ENCODE data around the gene CBLB. TPM values are rescaled to one million over a fixed set of nuclear protein-coding genes. Genes with fewer than 3 reads are reported as not detected.

CBLB gene
- polyA plus RNA-seq (2013): 244 and 249 TPM in 2 replicates

DNA sequence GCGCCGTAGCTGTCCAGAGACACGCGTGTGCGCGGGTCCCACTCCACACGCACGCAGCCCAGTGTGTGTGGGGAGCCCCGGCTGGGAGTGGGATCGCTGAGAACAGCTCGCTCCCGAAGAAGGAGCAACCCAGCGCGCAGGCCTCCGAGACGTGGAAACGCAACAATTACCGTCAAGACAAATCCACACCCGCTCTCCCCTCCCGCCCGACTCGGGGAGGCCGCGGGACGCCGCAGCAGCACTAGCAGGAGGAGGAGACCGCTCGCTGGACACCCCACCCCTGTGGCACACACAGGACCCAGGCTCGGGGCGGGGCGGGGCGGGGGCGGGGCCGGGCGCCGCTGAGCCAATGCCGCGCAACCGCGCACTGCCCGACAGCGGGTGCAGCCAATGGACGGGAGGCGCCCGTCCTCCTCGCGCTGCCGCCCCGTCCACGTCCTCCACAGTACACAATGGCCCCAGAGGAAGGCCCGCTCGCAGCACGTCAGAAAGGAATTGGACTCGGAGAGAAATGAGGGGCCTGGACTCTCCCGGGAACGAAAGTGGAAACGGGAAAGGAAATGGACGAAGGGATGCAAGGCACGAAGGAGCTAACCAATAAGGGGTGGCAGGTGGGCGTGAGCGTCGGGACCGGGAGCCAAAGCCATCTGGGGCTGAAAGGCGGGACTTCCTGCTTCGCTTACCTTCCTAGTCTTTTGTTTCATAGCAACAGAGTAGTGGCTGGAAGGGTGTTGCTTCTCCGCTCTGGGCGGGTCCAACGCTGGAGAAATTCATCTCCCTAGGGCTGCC, at the start of gene CBLB:
Gene CBLB, minus strand, starts transcription at position 271 of the 789 bp plus-strand sequence. CDS start 1,435 bp downstream, outside the sequence.
- Histone ChIP-seq H4K91ac (ENCODE audit: low read depth, low read length) (peak within 1 kb of the TSS; percentile 95), H3K18ac (ENCODE audit: low read length) (peak within 1 kb of the TSS; percentile 94), H3K9ac (ENCODE audit: low read length) (peak within 1 kb of the TSS; percentile 99), H3K14ac (ENCODE audit: low read length) (peak within 1 kb of the TSS; percentile 95), H2AK5ac (ENCODE audit: low read length) (peak within 1 kb of the TSS; percentile 34), H3K4me2 (ENCODE audit: low read length) (peak within 1 kb of the TSS; percentile 86), H2BK120ac (ENCODE audit: insufficient read depth, low read length, poor library complexity) (peak within 1 kb of the TSS; percentile 79), H3K4ac (ENCODE audit: low read depth, low read length) (peak within 1 kb of the TSS; percentile 92), H3K9me3 (ENCODE audit: insufficient read depth, low read depth, low read length) (no peaks in the 10 kb centered on the region), H2BK12ac (ENCODE audit: low read length) (peak within 1 kb of the TSS; percentile 23), H3K79me2 (ENCODE audit: control insufficient read depth, insufficient read depth, low read length, poor library complexity) (peaks cover 10% of the 10 kb centered on the region), H4K12ac (ENCODE audit: low read depth, low read length) (peak within 1 kb of the TSS; percentile 72), H2BK5ac (ENCODE audit: low read depth, low read length, poor library complexity) (peak within 1 kb of the TSS; percentile 91), H2AFZ (ENCODE audit: insufficient read depth, low read length, poor library complexity) (peak within 1 kb of the TSS; percentile 57), H3K27ac (ENCODE audit: low read depth, low read length) (peak within 1 kb of the TSS; percentile 86), H3K4me3 (ENCODE audit: low read depth, low read length) (peak within 1 kb of the TSS; percentile 96), H3K79me1 (ENCODE audit: low read length) (peaks cover 14% of the 10 kb centered on the region), H3K36me3 (ENCODE audit: control insufficient read depth in 1 of 2, insufficient read depth in 2 of 2, low read length in 2 of 2) (no peaks in the 10 kb centered on the region), H3K23ac (ENCODE audit: low read length) (no peak within 1 kb of the TSS), H3K4me1 (ENCODE audit: control insufficient read depth in 1 of 2, insufficient read depth in 2 of 2, low read length in 2 of 2) (peaks cover 0 to 2% of the 10 kb centered on the region in 2 experiments), H3K27me3 (ENCODE audit: insufficient read depth, low read length) (no peaks in the 10 kb centered on the region), H4K8ac (ENCODE audit: low read depth, low read length) (peak within 1 kb of the TSS; percentile 92)
- no CpG with 5 or more reads among the region's 68 CpGs for WGBS (ENCODE audit: extremely low coverage, insufficient coverage, insufficient read length)
- peak; percentile 96 to 97 for DNase-seq

DNA sequence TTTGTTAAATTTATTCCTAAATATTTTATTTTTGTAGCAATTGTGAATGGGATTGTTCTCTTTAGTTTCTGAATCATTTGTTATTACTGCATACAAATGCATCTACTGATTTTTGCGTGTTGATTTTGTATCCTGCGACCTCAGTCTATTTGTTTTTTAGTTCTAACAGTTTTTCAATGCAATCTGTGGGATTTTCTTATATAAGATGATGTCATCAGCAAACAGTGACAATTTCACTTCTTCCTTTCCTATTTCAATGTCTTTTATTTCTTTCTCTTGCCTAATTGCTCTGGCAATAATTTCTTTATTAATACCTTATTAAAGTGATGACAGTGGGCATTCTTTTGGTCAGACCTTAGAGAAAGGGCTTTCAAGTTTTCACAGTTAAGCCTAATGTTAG, 48.0 kb upstream of the CBLB start:
- no peak overlapping the region for H2BK12ac ChIP-seq (ENCODE audit: low read length)
- no peak overlapping the region for H2BK5ac ChIP-seq (ENCODE audit: low read depth, low read length, poor library complexity)
- H3K79me1 ChIP-seq (ENCODE audit: low read length): no peaks in the 10 kb centered on the region
- no peak overlapping the region for H3K18ac ChIP-seq (ENCODE audit: low read length)
- DNase-seq: no peak
- H2AK5ac ChIP-seq (ENCODE audit: low read length): no peak overlapping the region
- no peak overlapping the region for H3K4me3 ChIP-seq (ENCODE audit: low read depth, low read length)
- no peak overlapping the region for H3K4me2 ChIP-seq (ENCODE audit: low read length)
- no peak overlapping the region for H3K27ac ChIP-seq (ENCODE audit: low read depth, low read length)
- WGBS (ENCODE audit: extremely low coverage, insufficient coverage, insufficient read length): no CpG with 5 or more reads among the region's 2 CpGs
- no peak overlapping the region for H4K91ac ChIP-seq (ENCODE audit: low read depth, low read length)
- H2AFZ ChIP-seq (ENCODE audit: insufficient read depth, low read length, poor library complexity): no peak overlapping the region
- no peak overlapping the region for H4K12ac ChIP-seq (ENCODE audit: low read depth, low read length)
- H4K8ac ChIP-seq (ENCODE audit: low read depth, low read length): no peak overlapping the region
- no peaks in the 10 kb centered on the region for H3K4me1 ChIP-seq (ENCODE audit: control insufficient read depth in 1 of 2, insufficient read depth in 2 of 2, low read length in 2 of 2)
- no peaks in the 10 kb centered on the region for H3K9me3 ChIP-seq (ENCODE audit: insufficient read depth, low read depth, low read length)
- H3K9ac ChIP-seq (ENCODE audit: low read length): no peak overlapping the region
- H3K36me3 ChIP-seq (ENCODE audit: control insufficient read depth in 1 of 2, insufficient read depth in 2 of 2, low read length in 2 of 2): no peaks in the 10 kb centered on the region
- H3K23ac ChIP-seq (ENCODE audit: low read length): no peak overlapping the region
- H3K79me2 ChIP-seq (ENCODE audit: control insufficient read depth, insufficient read depth, low read length, poor library complexity): no peaks in the 10 kb centered on the region
- no peak overlapping the region for H3K4ac ChIP-seq (ENCODE audit: low read depth, low read length)
- H3K27me3 ChIP-seq (ENCODE audit: insufficient read depth, low read length): no peaks in the 10 kb centered on the region
- no peak overlapping the region for H3K14ac ChIP-seq (ENCODE audit: low read length)
- H2BK120ac ChIP-seq (ENCODE audit: insufficient read depth, low read length, poor library complexity): no peak overlapping the region

DNA sequence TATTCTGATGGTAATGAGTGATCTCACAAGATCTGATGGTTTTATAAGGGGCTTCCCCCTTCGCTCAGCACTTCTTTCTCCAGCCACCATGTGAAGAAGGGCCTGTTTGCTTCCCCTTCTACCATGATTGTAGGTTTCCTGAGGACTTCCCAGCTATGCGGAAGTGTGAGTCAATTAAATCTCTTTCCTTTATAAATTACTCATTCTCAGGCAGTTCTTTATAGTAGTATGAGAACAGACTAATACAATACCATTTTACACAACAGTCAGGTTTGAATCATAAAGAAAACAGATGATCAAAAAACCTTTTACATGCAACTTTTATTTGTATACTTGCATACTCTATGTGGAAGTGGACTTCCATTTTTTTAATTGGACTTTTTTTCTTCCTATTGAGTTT, 46.7 kb upstream of the CBLB start:
- Histone ChIP-seq H3K4me3 (ENCODE audit: low read depth, low read length) (no peak overlapping the region), H2BK5ac (ENCODE audit: low read depth, low read length, poor library complexity) (no peak overlapping the region), H4K8ac (ENCODE audit: low read depth, low read length) (no peak overlapping the region), H3K23ac (ENCODE audit: low read length) (no peak overlapping the region), H3K4me1 (ENCODE audit: control insufficient read depth in 1 of 2, insufficient read depth in 2 of 2, low read length in 2 of 2) (no peaks in the 10 kb centered on the region), H4K12ac (ENCODE audit: low read depth, low read length) (no peak overlapping the region), H2AFZ (ENCODE audit: insufficient read depth, low read length, poor library complexity) (no peak overlapping the region), H3K4me2 (ENCODE audit: low read length) (no peak overlapping the region), H2BK12ac (ENCODE audit: low read length) (no peak overlapping the region), H2BK120ac (ENCODE audit: insufficient read depth, low read length, poor library complexity) (no peak overlapping the region), H3K9ac (ENCODE audit: low read length) (no peak overlapping the region), H3K14ac (ENCODE audit: low read length) (no peak overlapping the region), H3K27ac (ENCODE audit: low read depth, low read length) (no peak overlapping the region), H3K9me3 (ENCODE audit: insufficient read depth, low read depth, low read length) (no peaks in the 10 kb centered on the region), H2AK5ac (ENCODE audit: low read length) (no peak overlapping the region), H3K27me3 (ENCODE audit: insufficient read depth, low read length) (no peaks in the 10 kb centered on the region), H3K36me3 (ENCODE audit: control insufficient read depth in 1 of 2, insufficient read depth in 2 of 2, low read length in 2 of 2) (no peaks in the 10 kb centered on the region), H3K79me2 (ENCODE audit: control insufficient read depth, insufficient read depth, low read length, poor library complexity) (no peaks in the 10 kb centered on the region), H3K18ac (ENCODE audit: low read length) (no peak overlapping the region), H3K4ac (ENCODE audit: low read depth, low read length) (no peak overlapping the region), H3K79me1 (ENCODE audit: low read length) (no peaks in the 10 kb centered on the region), H4K91ac (ENCODE audit: low read depth, low read length) (no peak overlapping the region)
- no CpG with 5 or more reads among the region's 2 CpGs for WGBS (ENCODE audit: extremely low coverage, insufficient coverage, insufficient read length)
- no peak for DNase-seq

DNA sequence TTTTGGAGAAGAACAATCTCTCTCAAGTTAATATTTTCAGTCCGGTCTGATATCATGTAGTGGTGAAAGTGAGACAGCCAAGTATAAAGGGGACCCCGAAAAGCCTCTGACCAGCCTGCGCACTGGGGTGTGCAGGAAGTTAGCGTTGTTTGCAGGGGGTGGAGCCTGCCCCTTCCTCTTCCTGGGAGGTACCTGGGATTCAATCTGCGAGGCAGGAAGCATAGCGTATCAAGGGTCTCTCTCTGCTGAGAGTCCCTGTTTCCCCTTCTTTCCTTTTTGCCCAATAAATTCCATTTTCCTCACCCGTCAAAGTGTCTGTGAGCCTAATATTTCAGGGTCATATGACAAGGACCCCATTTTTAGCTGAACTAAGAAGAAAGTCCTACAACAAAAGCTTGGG, 44.8 kb upstream of the CBLB start:
- Histone ChIP-seq H3K23ac (ENCODE audit: low read length) (no peak overlapping the region), H3K79me2 (ENCODE audit: control insufficient read depth, insufficient read depth, low read length, poor library complexity) (no peaks in the 10 kb centered on the region), H3K9me3 (ENCODE audit: insufficient read depth, low read depth, low read length) (no peaks in the 10 kb centered on the region), H3K4ac (ENCODE audit: low read depth, low read length) (no peak overlapping the region), H3K36me3 (ENCODE audit: control insufficient read depth in 1 of 2, insufficient read depth in 2 of 2, low read length in 2 of 2) (no peaks in the 10 kb centered on the region), H3K14ac (ENCODE audit: low read length) (no peak overlapping the region), H3K27me3 (ENCODE audit: insufficient read depth, low read length) (no peaks in the 10 kb centered on the region), H3K4me3 (ENCODE audit: low read depth, low read length) (no peak overlapping the region), H2AK5ac (ENCODE audit: low read length) (no peak overlapping the region), H2AFZ (ENCODE audit: insufficient read depth, low read length, poor library complexity) (no peak overlapping the region), H4K8ac (ENCODE audit: low read depth, low read length) (no peak overlapping the region), H3K27ac (ENCODE audit: low read depth, low read length) (no peak overlapping the region), H2BK120ac (ENCODE audit: insufficient read depth, low read length, poor library complexity) (no peak overlapping the region), H3K4me2 (ENCODE audit: low read length) (no peak overlapping the region), H2BK5ac (ENCODE audit: low read depth, low read length, poor library complexity) (no peak overlapping the region), H3K18ac (ENCODE audit: low read length) (no peak overlapping the region), H2BK12ac (ENCODE audit: low read length) (no peak overlapping the region), H3K79me1 (ENCODE audit: low read length) (no peaks in the 10 kb centered on the region), H4K12ac (ENCODE audit: low read depth, low read length) (no peak overlapping the region), H4K91ac (ENCODE audit: low read depth, low read length) (no peak overlapping the region), H3K4me1 (ENCODE audit: control insufficient read depth in 1 of 2, insufficient read depth in 2 of 2, low read length in 2 of 2) (no peaks in the 10 kb centered on the region), H3K9ac (ENCODE audit: low read length) (no peak overlapping the region)
- no peak for DNase-seq
- WGBS (ENCODE audit: extremely low coverage, insufficient coverage, insufficient read length): no CpG with 5 or more reads among the region's 7 CpGs

Data from trophoblast cell (in vitro differentiated cells and primary cell).